Measurements from ENCODE around the gene TATDN3.

TATDN3 gene

DNA sequence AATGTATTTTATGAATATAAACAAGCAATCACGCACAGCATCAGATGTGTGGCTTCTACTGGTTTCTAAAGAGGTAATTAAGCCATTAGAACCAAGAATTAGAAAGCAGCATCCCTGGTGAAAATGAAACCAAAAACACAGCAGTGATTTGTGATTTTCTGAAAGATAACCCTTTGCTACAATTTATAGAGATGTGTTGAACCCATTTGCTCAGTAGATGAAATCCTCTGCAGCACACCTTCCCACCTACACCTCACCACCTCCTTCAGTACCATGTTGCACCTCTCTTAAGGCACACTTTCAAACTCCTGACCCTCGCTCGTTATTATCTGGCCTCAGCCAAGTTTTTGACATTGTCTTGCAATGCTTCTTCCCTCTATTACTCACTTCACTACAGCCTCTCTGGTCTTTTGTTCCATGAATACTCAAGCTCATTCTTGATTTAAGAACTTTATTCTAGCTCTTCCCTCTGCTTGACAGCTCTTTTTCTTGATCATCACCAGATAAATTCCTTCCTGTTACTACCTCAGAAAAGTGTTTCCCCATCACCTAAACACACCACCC, 38.7 kb upstream of the TATDN3 start:
- H3K4me3 ChIP-seq (replicated peaks; ENCODE audit: low read depth, low read length), result peak overlapping the region; percentile 15
- DNase-seq (ENCODE audit: low read depth), result peak; percentile 11
- TF ChIP-seq, protein P1, sequence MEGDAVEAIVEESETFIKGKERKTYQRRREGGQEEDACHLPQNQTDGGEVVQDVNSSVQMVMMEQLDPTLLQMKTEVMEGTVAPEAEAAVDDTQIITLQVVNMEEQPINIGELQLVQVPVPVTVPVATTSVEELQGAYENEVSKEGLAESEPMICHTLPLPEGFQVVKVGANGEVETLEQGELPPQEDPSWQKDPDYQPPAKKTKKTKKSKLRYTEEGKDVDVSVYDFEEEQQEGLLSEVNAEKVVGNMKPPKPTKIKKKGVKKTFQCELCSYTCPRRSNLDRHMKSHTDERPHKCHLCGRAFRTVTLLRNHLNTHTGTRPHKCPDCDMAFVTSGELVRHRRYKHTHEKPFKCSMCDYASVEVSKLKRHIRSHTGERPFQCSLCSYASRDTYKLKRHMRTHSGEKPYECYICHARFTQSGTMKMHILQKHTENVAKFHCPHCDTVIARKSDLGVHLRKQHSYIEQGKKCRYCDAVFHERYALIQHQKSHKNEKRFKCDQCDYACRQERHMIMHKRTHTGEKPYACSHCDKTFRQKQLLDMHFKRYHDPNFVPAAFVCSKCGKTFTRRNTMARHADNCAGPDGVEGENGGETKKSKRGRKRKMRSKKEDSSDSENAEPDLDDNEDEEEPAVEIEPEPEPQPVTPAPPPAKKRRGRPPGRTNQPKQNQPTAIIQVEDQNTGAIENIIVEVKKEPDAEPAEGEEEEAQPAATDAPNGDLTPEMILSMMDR (IDR thresholded peaks at IDR 0.05; ENCODE audit: low read length, missing control alignments), result no peak

DNA sequence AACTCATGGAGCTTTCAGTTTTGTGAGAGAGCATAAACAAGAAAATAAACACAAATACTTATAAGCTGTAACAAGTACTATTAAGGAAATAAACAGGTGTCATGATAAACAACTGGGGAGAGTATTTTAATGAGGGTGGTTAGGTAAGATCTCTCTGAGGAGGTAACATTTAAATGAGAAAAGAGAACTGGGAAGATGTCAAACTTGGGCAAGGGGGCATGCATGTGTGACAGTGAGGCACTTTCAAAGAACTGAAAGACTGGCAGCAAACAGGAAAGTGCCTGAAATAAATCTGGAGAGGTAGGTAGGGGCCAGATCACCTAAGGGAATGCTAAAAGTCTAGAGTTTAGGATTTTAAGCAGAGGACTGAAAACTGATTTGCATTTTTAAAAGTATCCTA, 37.9 kb upstream of the TATDN3 start:
- no peak for DNase-seq (ENCODE audit: low read depth)
- TF ChIP-seq, protein P1 (IDR thresholded peaks at IDR 0.05; ENCODE audit: low read length, missing control alignments), result no peak
- no peak overlapping the region for H3K4me3 ChIP-seq (replicated peaks; ENCODE audit: low read depth, low read length)

DNA sequence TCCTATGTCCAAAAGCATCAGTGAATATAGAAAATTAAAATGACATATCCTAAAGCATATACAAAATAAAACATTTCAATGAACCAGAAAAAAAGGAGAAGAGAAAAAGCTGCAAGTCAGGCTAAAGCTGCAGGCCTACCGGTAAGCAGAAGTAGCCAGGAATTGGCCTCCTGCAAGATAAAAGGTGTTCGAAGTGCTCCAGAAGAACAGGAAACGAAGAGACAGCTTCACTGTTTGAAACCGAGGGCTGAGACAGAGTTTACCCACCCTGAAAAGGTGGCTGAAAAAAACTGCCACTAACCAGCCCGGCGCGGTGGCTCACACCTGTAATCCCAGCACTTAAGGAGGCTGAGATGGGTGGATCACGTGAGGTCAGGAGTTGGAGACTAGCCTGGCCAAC, 37.5 kb upstream of the TATDN3 start:
- DNase-seq (ENCODE audit: low read depth), result no peak
- TF ChIP-seq, protein P1 (IDR thresholded peaks at IDR 0.05; ENCODE audit: low read length, missing control alignments), result no peak
- no peak overlapping the region for H3K4me3 ChIP-seq (replicated peaks; ENCODE audit: low read depth, low read length)

DNA sequence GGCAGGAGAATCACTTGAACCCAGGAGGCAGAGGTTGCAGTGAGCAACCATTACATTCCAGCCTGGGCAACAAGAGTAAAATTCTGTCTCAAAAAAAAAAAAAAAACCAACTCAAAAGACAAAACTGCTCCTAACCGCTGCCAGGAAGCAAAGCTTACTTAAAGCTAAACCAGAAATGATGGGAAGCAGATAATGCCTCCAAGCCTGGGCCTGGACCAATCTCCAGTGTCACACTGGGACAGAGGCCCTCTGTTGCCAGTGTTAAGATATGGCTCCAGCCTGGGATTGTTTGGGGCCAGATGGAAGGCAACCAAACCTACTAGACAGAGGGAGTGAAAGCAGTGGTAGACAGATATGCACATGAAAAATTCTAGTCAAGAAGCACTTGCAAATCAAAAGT, 37.0 kb upstream of the TATDN3 start:
- no peak overlapping the region for H3K4me3 ChIP-seq (replicated peaks; ENCODE audit: low read depth, low read length)
- peak; percentile 3 for DNase-seq (ENCODE audit: low read depth)
- TF ChIP-seq, protein P1 (IDR thresholded peaks at IDR 0.05; ENCODE audit: low read length, missing control alignments), result no peak

DNA sequence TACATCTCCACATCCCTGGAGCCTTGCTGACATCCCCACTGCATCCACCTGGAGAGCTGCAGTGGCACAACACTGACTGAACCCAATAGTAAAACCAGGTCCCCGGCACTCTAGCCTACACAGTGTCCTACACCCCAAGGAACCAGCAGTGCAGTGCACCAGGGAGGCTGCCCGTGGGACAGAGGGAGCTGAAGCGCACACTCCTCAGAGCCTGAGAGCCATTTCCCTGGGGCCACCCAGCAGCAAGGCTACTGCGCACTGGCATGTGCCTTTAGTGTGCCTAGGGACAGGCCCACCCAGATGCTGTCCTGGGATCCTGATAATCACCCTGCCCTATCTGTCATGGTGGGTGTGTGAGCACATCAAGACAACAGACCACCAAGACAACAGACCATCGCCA, 32.0 kb upstream of the TATDN3 start:
- DNase-seq (ENCODE audit: low read depth), result no peak
- TF ChIP-seq, protein P1 (IDR thresholded peaks at IDR 0.05; ENCODE audit: low read length, missing control alignments), result no peak
- no peak overlapping the region for H3K4me3 ChIP-seq (replicated peaks; ENCODE audit: low read depth, low read length)

DNA sequence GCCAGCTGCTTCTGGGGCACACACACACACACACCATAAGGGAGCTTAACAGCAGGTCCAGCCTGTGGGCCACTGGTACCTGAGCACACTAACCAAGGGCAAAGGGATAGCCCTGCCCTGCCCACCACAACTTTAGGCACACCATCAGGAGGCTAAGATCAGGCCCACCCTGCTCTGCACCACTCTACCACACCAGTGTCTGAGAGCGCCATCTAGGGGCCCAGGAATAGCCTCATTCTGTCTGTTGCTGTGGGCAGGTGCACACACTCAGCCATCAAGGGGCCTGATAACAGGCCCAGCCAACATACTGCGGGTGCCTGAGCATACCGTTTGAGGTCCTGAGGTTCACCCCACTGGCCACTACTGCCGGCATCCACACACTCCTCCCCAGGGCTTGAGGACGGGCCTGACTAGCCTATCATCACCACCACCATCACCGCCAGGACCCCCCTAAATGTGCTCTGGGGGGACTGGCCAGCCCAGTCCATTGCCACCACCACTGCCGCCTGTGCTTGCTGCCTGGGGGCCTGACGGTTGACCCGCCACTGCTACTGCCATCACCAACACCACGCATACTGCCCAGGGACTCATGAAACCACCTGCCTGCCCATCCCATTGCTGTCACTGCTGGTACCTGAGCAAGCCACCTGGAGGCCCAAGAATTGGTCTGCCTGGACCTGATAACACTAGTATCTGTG, 31.4 kb upstream of the TATDN3 start:
- peak; percentile 10 for DNase-seq (ENCODE audit: low read depth)
- TF ChIP-seq, protein P1 (IDR thresholded peaks at IDR 0.05; ENCODE audit: low read length, missing control alignments), result peak; percentile 29
- no peak overlapping the region for H3K4me3 ChIP-seq (replicated peaks; ENCODE audit: low read depth, low read length)

DNA sequence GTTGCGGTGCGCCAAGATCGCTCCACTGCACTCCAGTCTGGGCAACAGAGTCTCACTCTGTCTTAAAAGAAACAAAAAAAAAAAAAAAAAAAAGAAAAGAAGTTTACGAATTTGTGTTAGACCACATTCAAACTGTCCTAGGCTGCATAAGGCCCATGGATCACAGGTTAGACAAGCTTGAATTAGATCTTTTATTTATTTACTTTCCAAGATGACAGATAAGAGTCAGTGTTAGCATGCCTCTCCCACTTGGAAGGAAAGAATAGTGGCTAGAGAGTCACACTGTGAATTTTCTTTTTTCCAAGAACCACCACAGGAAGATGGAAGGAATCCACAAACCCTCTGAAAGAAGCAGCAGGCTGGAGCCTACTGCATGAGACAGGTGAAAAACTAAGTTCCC, 29.5 kb upstream of the TATDN3 start:
- no peak for DNase-seq (ENCODE audit: low read depth)
- TF ChIP-seq, protein P1 (IDR thresholded peaks at IDR 0.05; ENCODE audit: low read length, missing control alignments), result no peak
- no peak overlapping the region for H3K4me3 ChIP-seq (replicated peaks; ENCODE audit: low read depth, low read length)
